ENCODE data around the gene CASP8.
"Not testable (repeated sequence)": the region's sequence is repeated elsewhere in the genome, so short reads cannot be mapped to it uniquely, and the experiment has no call there.

Gene CASP8

DNA sequence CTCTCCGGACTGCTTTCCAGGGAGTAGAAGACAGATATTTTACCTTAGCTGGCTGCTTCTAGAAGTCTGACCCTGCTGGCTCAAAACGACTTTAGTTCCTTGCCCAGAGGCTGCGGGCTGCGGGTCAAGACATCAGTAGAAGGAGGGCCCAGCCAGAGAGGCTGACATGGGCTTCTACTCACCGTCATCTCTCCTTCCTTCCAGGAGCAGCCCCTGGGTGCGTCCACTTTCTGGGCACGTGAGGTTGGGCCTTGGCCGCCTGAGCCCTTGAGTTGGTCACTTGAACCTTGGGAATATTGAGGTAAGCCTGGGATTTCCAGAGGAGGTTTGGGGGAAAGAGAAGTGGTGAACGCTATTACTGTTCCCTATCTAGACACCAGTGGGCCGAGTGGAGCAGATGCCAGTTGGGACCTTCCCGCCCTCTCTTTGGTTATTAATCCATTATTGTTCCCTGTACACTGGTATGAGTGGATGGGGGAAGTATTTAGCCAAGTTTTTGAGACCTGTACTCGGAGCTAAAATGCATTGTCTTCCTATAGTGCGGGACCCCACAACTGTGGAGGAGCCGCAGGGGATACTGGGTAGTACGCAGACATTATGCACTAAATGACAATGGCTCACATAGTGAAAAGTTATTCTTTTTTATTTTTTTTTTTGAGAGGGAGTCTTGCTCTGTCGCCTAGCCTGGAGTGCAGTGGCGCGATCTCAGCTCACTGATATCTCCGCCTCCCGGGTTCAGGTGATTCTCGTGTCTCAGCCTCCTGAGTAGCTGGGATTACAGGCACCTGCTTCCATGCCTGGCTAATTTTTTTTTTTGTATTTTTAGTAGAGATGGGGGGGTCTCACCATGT, 26.3 kb upstream of the CASP8 start:
- DNase-seq (ENCODE audit: low read depth): no peak
- TF ChIP-seq, protein P1, sequence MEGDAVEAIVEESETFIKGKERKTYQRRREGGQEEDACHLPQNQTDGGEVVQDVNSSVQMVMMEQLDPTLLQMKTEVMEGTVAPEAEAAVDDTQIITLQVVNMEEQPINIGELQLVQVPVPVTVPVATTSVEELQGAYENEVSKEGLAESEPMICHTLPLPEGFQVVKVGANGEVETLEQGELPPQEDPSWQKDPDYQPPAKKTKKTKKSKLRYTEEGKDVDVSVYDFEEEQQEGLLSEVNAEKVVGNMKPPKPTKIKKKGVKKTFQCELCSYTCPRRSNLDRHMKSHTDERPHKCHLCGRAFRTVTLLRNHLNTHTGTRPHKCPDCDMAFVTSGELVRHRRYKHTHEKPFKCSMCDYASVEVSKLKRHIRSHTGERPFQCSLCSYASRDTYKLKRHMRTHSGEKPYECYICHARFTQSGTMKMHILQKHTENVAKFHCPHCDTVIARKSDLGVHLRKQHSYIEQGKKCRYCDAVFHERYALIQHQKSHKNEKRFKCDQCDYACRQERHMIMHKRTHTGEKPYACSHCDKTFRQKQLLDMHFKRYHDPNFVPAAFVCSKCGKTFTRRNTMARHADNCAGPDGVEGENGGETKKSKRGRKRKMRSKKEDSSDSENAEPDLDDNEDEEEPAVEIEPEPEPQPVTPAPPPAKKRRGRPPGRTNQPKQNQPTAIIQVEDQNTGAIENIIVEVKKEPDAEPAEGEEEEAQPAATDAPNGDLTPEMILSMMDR (IDR thresholded peaks at IDR 0.05; ENCODE audit: low read length, missing control alignments): no peak
- H3K4me3 ChIP-seq (replicated peaks; ENCODE audit: low read depth, low read length): no peak overlapping the region

DNA sequence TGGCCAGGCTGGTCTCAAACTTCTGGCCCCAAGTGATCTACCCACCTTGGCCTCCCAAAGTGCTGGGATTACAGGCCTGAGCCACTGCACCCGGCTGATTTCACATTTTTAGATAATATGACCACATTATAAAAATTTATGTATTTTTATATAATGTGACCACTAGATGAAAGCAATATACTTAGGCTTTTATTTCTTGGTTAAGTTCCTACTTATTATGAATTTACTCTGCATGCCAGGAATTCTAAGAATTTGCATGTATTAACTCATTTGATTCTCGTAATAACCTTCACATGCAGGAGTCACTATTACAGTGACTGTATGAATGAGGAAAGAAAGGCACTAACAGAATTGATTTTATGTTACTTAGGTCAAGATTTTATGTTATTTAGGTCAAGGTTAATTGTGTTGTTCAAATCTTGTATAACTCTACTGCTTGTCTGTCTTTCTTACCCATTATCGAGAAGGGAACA, 25.6 kb upstream of the CASP8 start:
- no peak for DNase-seq (ENCODE audit: low read depth)
- TF ChIP-seq, protein P1 (IDR thresholded peaks at IDR 0.05; ENCODE audit: low read length, missing control alignments): no peak

DNA sequence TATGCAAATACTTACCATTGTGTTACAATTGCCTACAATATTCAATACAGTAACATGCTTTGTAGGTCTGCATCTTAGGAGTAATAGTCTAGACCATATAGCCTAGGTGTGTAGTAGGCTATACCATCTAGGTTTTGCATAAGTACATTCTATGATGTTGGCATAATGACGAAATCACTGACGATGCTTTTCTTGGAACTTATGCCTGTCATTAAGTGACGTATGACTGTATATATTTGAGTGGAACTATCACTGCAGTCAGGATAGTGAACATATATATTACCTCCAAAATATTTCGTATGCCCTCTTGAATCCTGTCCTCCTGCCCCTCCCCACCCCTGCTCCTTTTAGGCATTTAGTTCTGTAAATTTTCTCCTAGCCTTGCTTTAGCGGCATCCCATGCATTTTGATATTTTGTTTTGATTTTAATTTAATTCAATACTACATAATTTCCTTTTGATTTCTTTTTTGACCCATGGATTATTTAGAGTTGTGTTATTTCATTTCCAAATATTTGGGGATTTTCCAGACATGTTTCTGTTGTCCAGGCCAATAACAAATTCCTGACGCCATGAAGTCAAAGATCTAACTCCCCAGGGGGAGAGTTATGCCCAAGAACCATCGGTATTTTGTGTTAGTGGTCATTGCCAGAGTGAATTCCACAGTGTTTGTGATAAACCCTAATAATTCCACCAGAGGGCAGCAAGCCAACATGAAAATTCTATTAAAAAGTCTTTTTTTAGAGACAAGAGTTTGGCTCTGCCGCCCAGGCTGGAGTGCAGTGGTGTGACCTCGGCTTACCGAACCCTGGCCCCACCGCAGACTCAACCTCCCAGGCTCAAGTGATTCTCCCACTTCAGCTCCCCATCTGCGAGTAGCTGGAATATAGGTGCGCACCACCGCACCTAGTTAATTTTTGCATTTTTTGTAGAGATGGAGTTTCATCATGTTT, 24.2 kb upstream of the CASP8 start:
- H3K4me3 ChIP-seq (replicated peaks; ENCODE audit: low read depth, low read length): no peak overlapping the region
- TF ChIP-seq, protein P1 (IDR thresholded peaks at IDR 0.05; ENCODE audit: low read length, missing control alignments): peak; percentile 61
- peak; percentile 90 for DNase-seq (ENCODE audit: low read depth)

More for the DNA sequence above, 25.6 kb upstream of the CASP8 start:
- no peak overlapping the region for H3K4me3 ChIP-seq (replicated peaks; ENCODE audit: low read depth, low read length)

DNA sequence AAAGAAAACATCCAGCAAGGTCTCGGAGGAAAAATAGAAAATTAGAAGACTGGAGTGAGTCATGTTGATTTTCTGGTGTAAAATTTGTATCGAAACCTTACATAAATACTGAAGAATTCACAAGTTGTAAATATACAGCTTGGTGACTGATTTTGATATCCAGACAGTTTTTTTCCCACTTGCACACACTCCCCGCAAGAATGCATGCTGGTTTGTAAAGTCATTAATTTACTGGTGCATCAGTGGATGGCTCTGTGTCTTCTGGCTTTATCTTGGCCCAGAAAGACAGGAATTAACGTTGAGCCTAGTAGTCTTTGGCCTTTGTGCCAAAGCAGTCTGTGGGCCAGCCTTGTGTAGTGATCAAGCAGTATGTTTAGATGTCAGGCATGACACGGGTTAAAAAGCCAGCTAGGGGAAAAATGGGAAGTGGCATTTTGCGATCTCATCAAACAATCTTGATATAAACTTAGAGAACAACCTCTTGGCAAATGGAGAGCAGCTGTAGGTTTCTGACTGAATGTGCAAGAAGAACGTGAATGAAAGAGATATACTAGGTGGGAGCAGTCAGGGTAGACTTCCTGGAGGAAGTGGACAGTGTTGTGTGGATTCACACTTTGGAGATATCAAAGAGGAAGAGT, 22.7 kb upstream of the CASP8 start:
- TF ChIP-seq, protein P1 (IDR thresholded peaks at IDR 0.05; ENCODE audit: low read length, missing control alignments): no peak
- DNase-seq (ENCODE audit: low read depth): no peak
- H3K4me3 ChIP-seq (replicated peaks; ENCODE audit: low read depth, low read length): no peak overlapping the region

DNA sequence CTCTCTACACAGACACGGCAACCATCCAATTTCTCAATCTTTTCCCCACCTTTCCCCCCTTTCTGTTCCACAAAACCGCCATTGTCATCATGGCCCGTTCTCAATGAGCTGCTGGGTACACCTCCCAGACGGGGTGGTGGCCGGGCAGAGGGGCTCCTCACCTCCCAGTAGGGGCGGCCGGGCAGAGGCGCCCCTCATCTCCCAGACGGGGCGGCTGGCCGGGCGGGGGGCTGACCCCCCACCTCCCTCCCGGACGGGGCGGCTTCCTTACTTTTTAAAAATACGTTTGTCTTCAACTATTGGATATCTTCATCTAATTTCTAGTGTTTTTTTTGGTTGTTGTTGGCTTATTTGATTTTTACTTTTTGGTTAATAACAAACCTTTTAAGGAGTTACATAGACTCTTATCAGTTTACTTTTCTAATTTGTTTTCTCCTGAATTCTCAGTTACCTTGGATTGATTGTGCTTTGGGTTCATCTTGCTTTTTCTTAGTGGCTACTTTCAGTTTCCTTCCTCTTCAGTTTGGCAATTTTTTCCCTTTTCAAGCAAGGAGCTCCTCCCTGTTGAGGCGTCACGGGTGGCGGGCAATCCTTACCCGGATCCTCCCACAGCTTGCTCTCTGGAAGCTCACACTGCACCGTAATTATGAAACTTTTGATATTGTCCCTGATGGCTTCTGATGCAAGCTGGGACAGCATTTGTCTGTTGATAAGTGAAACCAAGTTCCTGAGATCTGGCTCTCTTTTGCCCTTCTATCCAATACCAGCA, 21.0 kb upstream of the CASP8 start:
- H3K4me3 ChIP-seq (replicated peaks; ENCODE audit: low read depth, low read length); DNase-seq (ENCODE audit: low read depth): not testable (repeated sequence)

DNA sequence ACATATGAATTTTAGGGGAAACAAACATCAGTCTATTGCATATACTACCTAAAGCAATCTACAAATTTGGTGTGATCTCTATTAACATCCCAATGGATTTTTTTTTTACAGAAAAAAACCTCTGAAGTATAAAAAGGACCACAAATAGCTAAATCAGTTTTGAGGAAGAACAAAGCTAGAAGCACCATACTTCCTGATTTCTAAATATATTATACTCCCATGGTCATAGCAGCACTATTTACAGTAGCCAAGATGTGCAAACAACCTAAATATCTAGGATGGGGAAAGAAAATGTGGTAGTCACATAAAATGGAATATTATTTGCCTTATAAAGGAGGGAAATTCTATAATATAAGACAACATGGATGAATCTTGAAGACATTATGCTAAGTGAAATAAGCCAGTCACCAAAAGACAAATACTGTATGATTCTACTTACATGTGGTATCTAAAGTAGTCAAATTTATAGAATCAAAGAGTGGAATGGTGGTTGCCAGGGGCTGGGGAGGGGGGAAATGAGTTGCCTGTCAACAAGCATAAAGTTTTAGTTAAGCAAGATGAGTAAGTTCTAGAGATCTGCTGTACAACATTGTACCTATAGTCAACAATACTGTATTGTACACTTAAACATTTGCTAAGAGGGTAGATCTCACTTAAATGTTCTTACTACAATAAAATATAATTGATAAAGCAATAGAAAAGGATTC, 17.6 kb upstream of the CASP8 start:
- H3K4me3 ChIP-seq (replicated peaks; ENCODE audit: low read depth, low read length): no peak overlapping the region
- TF ChIP-seq, protein P1 (IDR thresholded peaks at IDR 0.05; ENCODE audit: low read length, missing control alignments): no peak
- no peak for DNase-seq (ENCODE audit: low read depth)
